ENCODE measurements around the gene GOLGA1.

GOLGA1 gene

GRCh38 chr9:124890179-124890578, 50.7 kb downstream of the GOLGA1 start:
- Histone ChIP-seq H4K20me1 (ENCODE audit: insufficient read depth) (no peaks in the 10 kb centered on the region), H3K27ac (no peak overlapping the region), H3K36me3 (ENCODE audit: insufficient read depth) (no peaks in the 10 kb centered on the region), H3K4me1 (ENCODE audit: low read depth, poor library complexity, severe bottlenecking) (no peaks in the 10 kb centered on the region), H3K4me3 (IDR thresholded peaks at IDR 0.05; ENCODE audit: insufficient read depth, low read depth, low read length) (no peak overlapping the region), H3K4me2 (no peak overlapping the region), H3K79me2 (ENCODE audit: insufficient read depth, low read depth) (no peaks in the 10 kb centered on the region), H3K9ac (no peak overlapping the region), H2AFZ (ENCODE audit: low read depth) (no peak overlapping the region), H3K27me3 (ENCODE audit: insufficient read depth, low read depth) (no peaks in the 10 kb centered on the region)
- no peak for TF ChIP-seq CTCF (conservative IDR thresholded peaks at IDR 0.05; ENCODE audit: low read depth, low read length)

GRCh38 chr9:124889006-124889405, 51.9 kb downstream of the GOLGA1 start:
- H3K36me3 ChIP-seq (ENCODE audit: insufficient read depth), result no peaks in the 10 kb centered on the region
- H2AFZ ChIP-seq (ENCODE audit: low read depth), result no peak overlapping the region
- no peaks in the 10 kb centered on the region for H3K27me3 ChIP-seq (ENCODE audit: insufficient read depth, low read depth)
- no peak overlapping the region for H3K27ac ChIP-seq
- TF ChIP-seq CTCF (conservative IDR thresholded peaks at IDR 0.05; ENCODE audit: low read depth, low read length), result no peak
- H3K4me3 ChIP-seq (IDR thresholded peaks at IDR 0.05; ENCODE audit: insufficient read depth, low read depth, low read length), result no peak overlapping the region
- no peaks in the 10 kb centered on the region for H3K79me2 ChIP-seq (ENCODE audit: insufficient read depth, low read depth)
- H3K4me1 ChIP-seq (ENCODE audit: low read depth, poor library complexity, severe bottlenecking), result no peaks in the 10 kb centered on the region
- no peak overlapping the region for H3K9ac ChIP-seq
- no peaks in the 10 kb centered on the region for H4K20me1 ChIP-seq (ENCODE audit: insufficient read depth)
- no peak overlapping the region for H3K4me2 ChIP-seq

GRCh38 chr9:124887832-124888231, 53.1 kb downstream of the GOLGA1 start:
- TF ChIP-seq CTCF (conservative IDR thresholded peaks at IDR 0.05; ENCODE audit: low read depth, low read length), result no peak
- H3K4me1 ChIP-seq (ENCODE audit: low read depth, poor library complexity, severe bottlenecking), result no peaks in the 10 kb centered on the region
- H3K27ac ChIP-seq, result no peak overlapping the region
- H3K79me2 ChIP-seq (ENCODE audit: insufficient read depth, low read depth), result no peaks in the 10 kb centered on the region
- H3K36me3 ChIP-seq (ENCODE audit: insufficient read depth), result no peaks in the 10 kb centered on the region
- H4K20me1 ChIP-seq (ENCODE audit: insufficient read depth), result no peaks in the 10 kb centered on the region
- H3K4me3 ChIP-seq (IDR thresholded peaks at IDR 0.05; ENCODE audit: insufficient read depth, low read depth, low read length), result no peak overlapping the region
- H3K4me2 ChIP-seq, result no peak overlapping the region
- H3K27me3 ChIP-seq (ENCODE audit: insufficient read depth, low read depth), result no peaks in the 10 kb centered on the region
- H2AFZ ChIP-seq (ENCODE audit: low read depth), result no peak overlapping the region
- no peak overlapping the region for H3K9ac ChIP-seq

GRCh38 chr9:124886866-124887492, 53.9 kb downstream of the GOLGA1 start:
- Histone ChIP-seq H3K79me2 (ENCODE audit: insufficient read depth, low read depth) (no peaks in the 10 kb centered on the region), H3K27me3 (ENCODE audit: insufficient read depth, low read depth) (no peaks in the 10 kb centered on the region), H3K9ac (no peak overlapping the region), H3K4me3 (IDR thresholded peaks at IDR 0.05; ENCODE audit: insufficient read depth, low read depth, low read length) (no peak overlapping the region), H3K4me2 (no peak overlapping the region), H3K36me3 (ENCODE audit: insufficient read depth) (no peaks in the 10 kb centered on the region), H4K20me1 (ENCODE audit: insufficient read depth) (no peaks in the 10 kb centered on the region), H3K4me1 (ENCODE audit: low read depth, poor library complexity, severe bottlenecking) (no peaks in the 10 kb centered on the region), H2AFZ (ENCODE audit: low read depth) (no peak overlapping the region), H3K27ac (no peak overlapping the region)
- TF ChIP-seq CTCF (conservative IDR thresholded peaks at IDR 0.05; ENCODE audit: low read depth, low read length), result no peak
